K562 (cell line): ENCODE results near the gene NADK. TPM values are rescaled to one million over a fixed set of nuclear protein-coding genes. Genes with fewer than 3 reads are reported as not detected.

Experiments used
- ATAC-seq: fragments of 200-7000 bp; cut with Tn5 transposase; 3 replicates; pipeline ENCODE4 v1.9.1; 2020; ENCODE audit warnings: moderate library complexity
- BruUV-seq: library from RNA; stranded (reverse); fragments of 400-500 nt; replicated peaks from 2 replicates; lab custom pipeline; 2021; lab: Mats Ljungman, UMichigan
- CTCF ChIA-PET: fragments of 300-600 bp; formaldehyde crosslinking; extraction: SDS; loops from one replicate; lab custom pipeline; 2021; ENCODE audit warnings: low intra/inter-chr PET ratio; lab: Yijun Ruan, JAX
- POLR2A ChIA-PET: fragments of 300-600, 350-650 bp; sonication (Branson Sonifier 250); formaldehyde crosslinking; extraction: SDS; loops from one replicate; lab custom pipeline; 2021; ENCODE audit warnings: antibody characterized with exemption, inconsistent platforms; lab: Yijun Ruan, JAX
- DNase-seq, 4 experiments: peaks; one replicate each; pipeline versions ENCODE4 v3.0.0 to v3.0.0-alpha.2; 2011 to 2018; ENCODE audit warnings: low spot score in 3 of 4, mixed read lengths in 3 of 4; ENCODE audit errors: extremely low read depth in 1 of 4
- FAIRE-seq: peaks from 2 replicates; lab custom pipeline; 2011; peaks lifted over from hg19 to GRCh38; lab: Jason Lieb, UNC
- H2AFZ ChIP-seq: 2 replicates; pipeline ENCODE4 v1.6.0; 2011; ENCODE audit warnings: low read depth, low read length, control low read depth, inconsistent platforms
- H3K27ac ChIP-seq: fragments of 200-600 bp; 3 replicates; pipeline ENCODE4 v1.8.0; 2011; ENCODE audit warnings: low read depth, mild to moderate bottlenecking, control low read depth, inconsistent platforms, low read length, moderate library complexity, mixed read lengths; ENCODE audit errors: extremely low read depth
- H3K27me3 ChIP-seq, 2 experiments: fragments of 300-600 bp in 1 of 2; 2 replicates in 1 of 2; 3 replicates in 1 of 2; pipeline versions ENCODE4 v1.6.0 to v1.8.0; 2011; ENCODE audit warnings: inconsistent platforms in 2 of 2, low read length in 2 of 2, mild to moderate bottlenecking in 1 of 2, mixed read lengths in 1 of 2, moderate library complexity in 1 of 2; ENCODE audit not compliant: control insufficient read depth in 2 of 2, insufficient read depth in 2 of 2
- H3K36me3 ChIP-seq: fragments of 300-600 bp; 3 replicates; pipeline ENCODE4 v1.8.0; 2011; ENCODE audit warnings: mild to moderate bottlenecking, low read length, inconsistent platforms; ENCODE audit not compliant: control insufficient read depth, insufficient read depth
- H3K4me1 ChIP-seq, 2 experiments: fragments of 200-600 bp in 1 of 2; replicated peaks in 1 of 2; 2 replicates in 1 of 2; 3 replicates in 1 of 2; pipeline versions ENCODE4 v1.5.1 to v1.8.0; 2011; ENCODE audit warnings: inconsistent platforms in 2 of 2, low read length in 2 of 2, mild to moderate bottlenecking in 1 of 2, mixed read lengths in 1 of 2, moderate library complexity in 1 of 2; ENCODE audit not compliant: control insufficient read depth in 2 of 2, insufficient read depth in 2 of 2
- H3K4me2 ChIP-seq: 2 replicates; pipeline ENCODE4 v1.6.1; 2011; ENCODE audit warnings: low read length, control low read depth, inconsistent platforms, mixed read lengths; ENCODE audit not compliant: insufficient read depth
- H3K4me3 ChIP-seq: fragments of 200-600 bp; sonication (generic), shearing (Covaris generic); 2 replicates; pipeline ENCODE4 v1.5.1; 2016; ENCODE audit warnings: control low read depth, inconsistent platforms
- H3K79me2 ChIP-seq: fragments of 200-600 bp; 3 replicates; pipeline ENCODE4 v1.8.0; 2011; ENCODE audit warnings: low read length, inconsistent platforms; ENCODE audit not compliant: control insufficient read depth, insufficient read depth
- H3K9ac ChIP-seq, 2 experiments: 2 replicates each; pipeline versions ENCODE4 v1.6.0 to v1.6.1; 2011; ENCODE audit warnings: low read depth in 2 of 2, low read length in 2 of 2, control low read depth in 1 of 2, inconsistent platforms in 1 of 2, mild to moderate bottlenecking in 1 of 2, mixed read lengths in 1 of 2; ENCODE audit not compliant: insufficient read depth in 1 of 2
- H3K9me1 ChIP-seq: one replicate; pipeline ENCODE4 v1.6.0; 2011; ENCODE audit warnings: inconsistent platforms, mild to moderate bottlenecking, low read length, moderate library complexity; ENCODE audit not compliant: control insufficient read depth, insufficient read depth
- H3K9me3 ChIP-seq: replicated peaks from 2 replicates; pipeline ENCODE4 v1.5.1; 2011; ENCODE audit warnings: low read depth, low read length, inconsistent platforms; ENCODE audit not compliant: control insufficient read depth, insufficient read depth
- H4K20me1 ChIP-seq: replicated peaks from 2 replicates; pipeline ENCODE4 v1.6.1; 2011; ENCODE audit warnings: low read length, inconsistent platforms, mixed read lengths; ENCODE audit not compliant: control insufficient read depth, insufficient read depth
- EZH2 ChIP-seq: IDR thresholded peaks from 2 replicates; pipeline ENCODE4 v1.6.1; 2012; ENCODE audit warnings: low read depth, mild to moderate bottlenecking, inconsistent platforms, low read length, borderline replicate concordance
- FOXA1 ChIP-seq: fragments of 450-650 bp; IDR thresholded peaks from 2 replicates; pipeline ENCODE4 v1.6.1; 2016; ENCODE audit warnings: mild to moderate bottlenecking, borderline replicate concordance
- HCFC1 ChIP-seq: IDR thresholded peaks from 2 replicates; pipeline ENCODE4 v1.6.1; 2012; ENCODE audit warnings: low read depth, low read length, improper control_type of control experiment
- HNRNPH1 ChIP-seq: fragments of 200-400 bp; formaldehyde crosslinking; optimal IDR thresholded peaks from 2 replicates; pipeline ENCODE3; 2017; ENCODE audit warnings: low read depth, mild to moderate bottlenecking, low read length, moderate library complexity
- LCOR ChIP-seq: sonication (generic); formaldehyde crosslinking; IDR thresholded peaks from 2 replicates; pipeline ENCODE4 v1.8.0; 2022; ENCODE audit warnings: mild to moderate bottlenecking, missing genetic modification reagents
- NR1H2 ChIP-seq: sonication (generic); formaldehyde crosslinking; IDR thresholded peaks from 2 replicates; pipeline ENCODE4 v1.4.0; 2020; ENCODE audit warnings: mild to moderate bottlenecking, missing genetic modification reagents
- RBM14 ChIP-seq: fragments of 200-400 bp; formaldehyde crosslinking; IDR thresholded peaks from 2 replicates; pipeline ENCODE4 v1.6.1; 2018; ENCODE audit warnings: low read depth, mild to moderate bottlenecking, low read length, moderate library complexity, borderline replicate concordance; ENCODE audit not compliant: insufficient read depth
- SREBF2 ChIP-seq: sonication (generic); formaldehyde crosslinking; IDR thresholded peaks from 2 replicates; pipeline ENCODE4 v1.4.0; 2020; ENCODE audit warnings: mild to moderate bottlenecking, missing genetic modification reagents
- THRA ChIP-seq: fragments of 450-650 bp; IDR thresholded peaks from 2 replicates; pipeline ENCODE4 v1.6.1; 2017; ENCODE audit warnings: mild to moderate bottlenecking, moderate library complexity
- TOE1 ChIP-seq, 2 experiments: fragments of 450-650 bp in 1 of 2; sonication (generic) in 1 of 2; formaldehyde crosslinking in 1 of 2; IDR thresholded peaks; 2 replicates each; pipeline versions ENCODE4 v1.7.1 to v1.8.0; 2016 to 2022; ENCODE audit warnings: borderline replicate concordance in 2 of 2, mild to moderate bottlenecking in 2 of 2, antibody characterized with exemption in 1 of 2, inconsistent platforms in 1 of 2, low read depth in 1 of 2, missing genetic modification reagents in 1 of 2, moderate library complexity in 1 of 2
- WGBS: fragments of 100-300 bp; shearing (Covaris generic); methylation state at CpG from one replicate; pipeline ENCODE4 v1.1.6; 2016; ENCODE audit warnings: low coverage, mixed read lengths; ENCODE audit not compliant: insufficient coverage; ENCODE audit errors: missing lambda C conversion rate; 5-methylcytosine and 5-hydroxymethylcytosine counted together
- in situ Hi-C: fragments of 300-500 bp; cut with MboI; formaldehyde crosslinking; loops from 4 replicates; pipeline ENCODE4 v1.15.0; 2018; ENCODE audit warnings: inconsistent platforms, mixed read lengths
- intact Hi-C: fragments of 100-400 bp; cut with micrococcal nuclease; formaldehyde crosslinking; loops from 2 replicates; pipeline ENCODE4 v1.14.2; 2022
- polyA plus RNA-seq, 8 experiments: library from polyadenylated mRNA; depleted of rRNA in 4 of 8; stranded (reverse) in 5 of 8; unstranded in 3 of 8; fragments of >200 nt; fragmentation: Nextera tagmentation in 2 of 8; fragmentation: Illumina TruSeq in 1 of 8; extraction: Ambion mirVana in 2 of 8; extraction: Trizol in 1 of 8; gene quantifications; 2 replicates each; pipeline versions ENCODE4 v1.2.1 to v1.2.3, GENCODE V29; 2011 to 2014; ENCODE audit warnings: inconsistent platforms in 1 of 8, missing spikeins in 1 of 8
- total RNA-seq, 7 experiments: library from RNA; depleted of rRNA in 6 of 7; stranded (reverse); fragments of >200 nt in 6 of 7; fragmentation: Illumina TruSeq in 2 of 7; extraction: Trizol in 2 of 7; gene quantifications; 2 replicates each; pipeline versions ENCODE4 v1.2.1 to v1.2.3, GENCODE V29; 2011 to 2021; ENCODE audit warnings: low replicate concordance in 1 of 7
- TF ChIP-seq, protein P1 (sequence below): fragments of 250-450 bp; sonication (Bioruptor Pico); IDR thresholded peaks from 2 replicates; pipeline ENCODE4 v1.5.0; 2020; ENCODE audit warnings: mild to moderate bottlenecking, borderline replicate concordance
- TF ChIP-seq, protein P2 (sequence below): fragments of 250-450 bp; sonication (Bioruptor Pico); IDR thresholded peaks from 2 replicates; pipeline ENCODE4 v1.8.0; 2022; ENCODE audit warnings: moderate library complexity, mild to moderate bottlenecking, inconsistent platforms

Gene NADK
- total and polyA plus RNA-seq, 9 of the 15 experiments (the other 6 are each of a cell fraction or from before 2014, with no cell fraction given): 1.5 to 135 (median 75.1) TPM

DNA sequence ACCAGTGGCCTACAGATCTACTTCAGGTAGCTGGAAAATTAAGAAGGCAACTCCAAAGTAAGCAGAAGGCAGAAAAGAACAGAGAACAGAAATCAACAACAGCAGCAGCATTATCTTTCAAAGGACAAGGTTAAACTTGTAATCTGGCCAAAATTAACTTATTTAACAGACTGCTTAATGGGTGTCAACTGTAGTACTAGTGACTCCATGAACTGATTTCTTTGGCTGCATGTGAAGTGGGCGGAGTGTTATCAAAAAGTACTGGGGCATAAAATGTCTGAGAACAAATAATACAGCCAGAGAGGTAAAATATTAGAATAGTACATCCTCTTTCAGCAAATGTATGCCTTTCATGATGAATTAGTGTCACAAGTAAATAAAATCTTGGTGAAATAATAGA lies 24.6 kb upstream of the NADK start:
- Histone ChIP-seq H3K4me3 (no peak overlapping the region), H3K9me1 (peaks cover 4% of the 10 kb centered on the region), H3K36me3 (peaks cover 85% of the 10 kb centered on the region), H3K79me2 (peaks cover 13% of the 10 kb centered on the region; the same call in 1 of the 3 replicates), H3K27me3 (no peaks in the 10 kb centered on the region), H3K4me2 (no peak overlapping the region), H3K27ac (no peak overlapping the region), H3K4me1 (no peaks in the 10 kb centered on the region), H4K20me1 (0 out of 2 replicates have a peak, but pooled peaks cover 3% of the 10 kb centered on the region), H3K9me3 (no peaks in the 10 kb centered on the region), H3K9ac (no peak overlapping the region), H2AFZ (no peak overlapping the region)
- intact Hi-C loops: no loop called here
- in situ Hi-C loops: no loop called here
- WGBS: 95% methylated on average over 1 of the region's 1 CpG
- DNase-seq (no peak), ATAC-seq (no peak), FAIRE-seq (no peak)
- ChIA-PET POLR2A (interaction anchor here (0.6 kb wide), 1 partner anchor 45 kb away, joined by 3 read pairs; no protein-coding TSS in a partner anchor), CTCF (no interaction called here)
- BruUV-seq: no TSS peak
- no peak for TF ChIP-seq HCFC1
- TF ChIP-seq NR1H2: no peak
- no peak for TF ChIP-seq LCOR (CRISPR knock-in tag)
- TF ChIP-seq SREBF2 (CRISPR knock-in tag): no peak
- TF ChIP-seq THRA: no peak
- no peak for TF ChIP-seq EZH2
- no peak for TF ChIP-seq FOXA1
- TF ChIP-seq, protein P1, sequence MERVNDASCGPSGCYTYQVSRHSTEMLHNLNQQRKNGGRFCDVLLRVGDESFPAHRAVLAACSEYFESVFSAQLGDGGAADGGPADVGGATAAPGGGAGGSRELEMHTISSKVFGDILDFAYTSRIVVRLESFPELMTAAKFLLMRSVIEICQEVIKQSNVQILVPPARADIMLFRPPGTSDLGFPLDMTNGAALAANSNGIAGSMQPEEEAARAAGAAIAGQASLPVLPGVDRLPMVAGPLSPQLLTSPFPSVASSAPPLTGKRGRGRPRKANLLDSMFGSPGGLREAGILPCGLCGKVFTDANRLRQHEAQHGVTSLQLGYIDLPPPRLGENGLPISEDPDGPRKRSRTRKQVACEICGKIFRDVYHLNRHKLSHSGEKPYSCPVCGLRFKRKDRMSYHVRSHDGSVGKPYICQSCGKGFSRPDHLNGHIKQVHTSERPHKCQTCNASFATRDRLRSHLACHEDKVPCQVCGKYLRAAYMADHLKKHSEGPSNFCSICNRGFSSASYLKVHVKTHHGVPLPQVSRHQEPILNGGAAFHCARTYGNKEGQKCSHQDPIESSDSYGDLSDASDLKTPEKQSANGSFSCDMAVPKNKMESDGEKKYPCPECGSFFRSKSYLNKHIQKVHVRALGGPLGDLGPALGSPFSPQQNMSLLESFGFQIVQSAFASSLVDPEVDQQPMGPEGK (CRISPR knock-in tag): no peak
- TF ChIP-seq RBM14: no peak
- TF ChIP-seq TOE1 (IDR thresholded peaks at IDR 0.05; ENCODE audit: borderline replicate concordance): no peak
- no peak for TF ChIP-seq TOE1 (CRISPR knock-in tag; IDR thresholded peaks at IDR 0.05; ENCODE audit: borderline replicate concordance, low read depth)
- no peak for TF ChIP-seq HNRNPH1
- TF ChIP-seq, protein P2, sequence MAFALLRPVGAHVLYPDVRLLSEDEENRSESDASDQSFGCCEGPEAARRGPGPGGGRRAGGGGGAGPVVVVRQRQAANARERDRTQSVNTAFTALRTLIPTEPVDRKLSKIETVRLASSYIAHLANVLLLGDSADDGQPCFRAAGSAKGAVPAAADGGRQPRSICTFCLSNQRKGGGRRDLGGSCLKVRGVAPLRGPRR (CRISPR knock-in tag): no peak
